ENCODE measurements around the gene DNAJC1. TPM values are rescaled to one million over a fixed set of nuclear protein-coding genes. Genes with fewer than 3 reads are reported as not detected.

DNAJC1 gene
- total and polyA plus RNA-seq, 2 of the 8 experiments (the other 6 are each of a cell fraction or from before 2014, with no cell fraction given), result 6.8 to 14.8 TPM

- Histone ChIP-seq H3K79me2 (ENCODE audit: control insufficient read depth in 1 of 2, insufficient read depth in 2 of 2, low read length in 2 of 2) (no peaks in the 10 kb centered on the region), H3K27ac (ENCODE audit: low read depth, low read length) (no peak overlapping the region), H2BK120ac (replicated peaks; ENCODE audit: low read depth, low read length) (no peak overlapping the region), H3K23me2 (ENCODE audit: low read depth, low read length) (no peaks in the 10 kb centered on the region; the same call in 1 of the 2 replicates), H3K9ac (replicated peaks in 1 of 4; ENCODE audit: extremely low read depth in 1 of 4, low read depth in 3 of 4, low read length in 3 of 4) (no peak overlapping the region), H2AK5ac (ENCODE audit: low read depth, low read length) (no peak overlapping the region), H3K56ac (replicated peaks; ENCODE audit: insufficient read length, low read depth, low read length) (no peak overlapping the region), H3K4ac (replicated peaks; ENCODE audit: insufficient read length, low read depth, low read length) (no peak overlapping the region), H4K20me1 (replicated peaks in 1 of 2; ENCODE audit: control insufficient read depth in 1 of 2, insufficient read depth in 2 of 2, low read length in 2 of 2) (no peaks in the 10 kb centered on the region), H2BK5ac (ENCODE audit: low read depth, low read length) (no peak overlapping the region), H4K8ac (ENCODE audit: extremely low read depth, insufficient read depth, low read length) (no peak overlapping the region), H4K5ac (ENCODE audit: insufficient read length, low read depth, low read length) (no peak overlapping the region), H4K91ac (replicated peaks; ENCODE audit: insufficient read length, low read length) (no peak overlapping the region), H3K27me3 (replicated peaks in 1 of 4; ENCODE audit: control insufficient read depth in 3 of 4, extremely low read depth in 1 of 4, insufficient read depth in 3 of 4, low read length in 3 of 4) (no peaks in the 10 kb centered on the region), H3K79me1 (ENCODE audit: low read depth, low read length) (no peaks in the 10 kb centered on the region), H2BK20ac (ENCODE audit: low read length) (no peak overlapping the region), H3K4me2 (ENCODE audit: insufficient read depth in 1 of 2, low read depth in 2 of 2, low read length in 2 of 2) (no peak overlapping the region), H3K18ac (ENCODE audit: extremely low read depth, low read length) (no peak overlapping the region), H2AFZ (ENCODE audit: low read length) (no peak overlapping the region), H3K23ac (ENCODE audit: insufficient read length) (no peak overlapping the region), H3K9me3 (ENCODE audit: insufficient read depth in 2 of 2, low read depth in 1 of 2, low read length in 1 of 2) (no peaks in the 10 kb centered on the region), H2BK15ac (ENCODE audit: low read length) (no peak overlapping the region), H2BK12ac (ENCODE audit: low read depth, low read length) (no peak overlapping the region), H3K14ac (ENCODE audit: insufficient read length) (no peak overlapping the region), H3K36me3 (ENCODE audit: control insufficient read depth in 2 of 4, insufficient read depth in 4 of 4, low read length in 3 of 4) (no peaks in the 10 kb centered on the region), H3K4me3 (ENCODE audit: extremely low read depth in 1 of 4, insufficient read depth in 2 of 4, low read depth in 3 of 4, low read length in 4 of 4) (no peak overlapping the region), H3K4me1 (replicated peaks in 1 of 4; ENCODE audit: control insufficient read depth in 3 of 4, insufficient read depth in 4 of 4, low read length in 3 of 4) (no peaks in the 10 kb centered on the region)
- DNase-seq (ENCODE audit: low read depth in 1 of 2, low spot score in 2 of 2) (no peak), FAIRE-seq (no peak)
- ChIA-PET POLR2A (ENCODE audit: partially characterized antibody) (no interaction called here), CTCF (ENCODE audit: partially characterized antibody) (interaction anchor here (0.6 to 2.4 kb wide), 4 partner anchors 22 to 569 kb away, joined by 3 to 9 read pairs (median 3); no protein-coding TSS in a partner anchor)
- 95% methylated on average over 5 of the region's 5 CpGs; no CpG with 5 or more reads in 1 of the 2 experiments for WGBS, 2 experiments (ENCODE audit: extremely low coverage in 1 of 2, insufficient coverage in 1 of 2, insufficient read length in 1 of 2, insufficient replicate concordance in 2 of 2, low coverage in 1 of 2, low lambda C conversion rate in 2 of 2, missing lambda C conversion rate in 1 of 2)
- TF ChIP-seq YY1 (IDR thresholded peaks at IDR 0.05; ENCODE audit: low read depth, low read length) (no peak), SP2 (IDR thresholded peaks at IDR 0.05; ENCODE audit: low read length) (no peak), ATF3 (IDR thresholded peaks at IDR 0.05; ENCODE audit: insufficient read depth, low read depth, low read length) (no peak), RAD21 (IDR thresholded peaks at IDR 0.05 in 1 of 2, conservative IDR thresholded peaks at IDR 0.05 in 1 of 2; ENCODE audit: low read depth in 2 of 2, low read length in 2 of 2) (no peak), CHD1 (IDR thresholded peaks at IDR 0.05; ENCODE audit: low read depth, low read length) (no peak), SIRT6 (IDR thresholded peaks at IDR 0.05; ENCODE audit: low read length) (no peak), TBP (IDR thresholded peaks at IDR 0.05; ENCODE audit: low read depth, low read length) (no peak), EP300 (IDR thresholded peaks at IDR 0.05; ENCODE audit: borderline replicate concordance in 1 of 2, low read depth in 2 of 2, low read length in 2 of 2) (no peak), CEBPB (IDR thresholded peaks at IDR 0.05; ENCODE audit: low read depth, low read length) (no peak), CTBP2 (IDR thresholded peaks at IDR 0.05; ENCODE audit: borderline replicate concordance, insufficient read depth, insufficient read length, low read length) (no peak), RXRA (IDR thresholded peaks at IDR 0.05; ENCODE audit: insufficient read depth, low read depth, low read length) (no peak)
Measured at GRCh38 chr10:22016046-22016705, 12.6 kb upstream of the DNAJC1 start.
